Smooth muscle cell (in vitro differentiated cells): ENCODE results near the gene THOC1. TPM values are rescaled to one million over a fixed set of nuclear protein-coding genes. Genes with fewer than 3 reads are reported as not detected.

Experiments used
- DNase-seq: peaks from one replicate; lab custom pipeline; 2025; ENCODE audit not compliant: unreplicated experiment; lab: John Stamatoyannopoulos, UW
- H2AFZ ChIP-seq: fragments of 200-600 bp; sonication (generic); 2 replicates; pipeline ENCODE4 v1.6.0; 2016; ENCODE audit warnings: antibody characterized with exemption, low read depth, mild to moderate bottlenecking
- H3F3A ChIP-seq: fragments of 200-600 bp; sonication (generic); 2 replicates; pipeline ENCODE4 v1.6.0; 2017; ENCODE audit warnings: antibody characterized with exemption, low read depth
- H3K27ac ChIP-seq: fragments of 200-600 bp; sonication (generic); 2 replicates; pipeline ENCODE4 v1.5.1; 2016; ENCODE audit warnings: low read depth, mild to moderate bottlenecking
- H3K27me3 ChIP-seq: fragments of 200-600 bp; sonication (generic); 2 replicates; pipeline ENCODE4 v1.6.1; 2016; ENCODE audit warnings: low read depth, mild to moderate bottlenecking
- H3K36me3 ChIP-seq: fragments of 200-600 bp; sonication (generic); 2 replicates; pipeline ENCODE4 v1.5.1; 2016; ENCODE audit warnings: low read depth
- H3K4me1 ChIP-seq: fragments of 200-600 bp; sonication (generic); 2 replicates; pipeline ENCODE4 v1.5.1; 2016; ENCODE audit warnings: low read depth
- H3K4me2 ChIP-seq: fragments of 200-600 bp; sonication (generic); 2 replicates; pipeline ENCODE4 v1.6.0; 2016; ENCODE audit warnings: mild to moderate bottlenecking
- H3K4me3 ChIP-seq: fragments of 200-600 bp; sonication (generic); 2 replicates; pipeline ENCODE4 v1.5.1; 2016; ENCODE audit warnings: mild to moderate bottlenecking
- H3K79me2 ChIP-seq: fragments of 200-600 bp; sonication (generic); 2 replicates; pipeline ENCODE4 v1.6.0; 2016; ENCODE audit warnings: low read depth, mild to moderate bottlenecking
- H3K9ac ChIP-seq: fragments of 200-600 bp; sonication (generic); 2 replicates; pipeline ENCODE4 v1.6.0; 2016; ENCODE audit warnings: low read depth
- H3K9me3 ChIP-seq: fragments of 200-600 bp; sonication (generic); replicated peaks from 2 replicates; pipeline ENCODE4 v1.5.1; 2016; ENCODE audit warnings: low read depth
- H4K20me1 ChIP-seq: fragments of 200-600 bp; sonication (generic); 2 replicates; pipeline ENCODE4 v1.6.0; 2016; ENCODE audit warnings: low read depth
- CTCF ChIP-seq: fragments of 200-600 bp; sonication (generic); IDR thresholded peaks from 2 replicates; pipeline ENCODE4 v1.5.1; 2017; ENCODE audit warnings: borderline replicate concordance, mild to moderate bottlenecking, antibody characterized with exemption; ENCODE audit not compliant: insufficient read depth, poor library complexity, severe bottlenecking
- WGBS: methylation state at CpG from one replicate; pipeline ENCODE4 v1.1.7; 2016; ENCODE audit warnings: low lambda C conversion rate; 5-methylcytosine and 5-hydroxymethylcytosine counted together
- polyA plus RNA-seq: library from polyadenylated mRNA; unstranded; fragments of >200 nt; fragmentation: Nextera tagmentation; extraction: Ambion mirVana; gene quantifications from 2 replicates; pipeline ENCODE4 v1.2.1, GENCODE V29; 2016
- total RNA-seq: library from RNA; depleted of rRNA; stranded (reverse); fragments of >200 nt; gene quantifications from 2 replicates; pipeline ENCODE4 v1.2.3, GENCODE V29; 2014

The THOC1 gene
- total and polyA plus RNA-seq, 2 experiments from 2014 or later, result 14.8 to 48.7 TPM

DNA sequence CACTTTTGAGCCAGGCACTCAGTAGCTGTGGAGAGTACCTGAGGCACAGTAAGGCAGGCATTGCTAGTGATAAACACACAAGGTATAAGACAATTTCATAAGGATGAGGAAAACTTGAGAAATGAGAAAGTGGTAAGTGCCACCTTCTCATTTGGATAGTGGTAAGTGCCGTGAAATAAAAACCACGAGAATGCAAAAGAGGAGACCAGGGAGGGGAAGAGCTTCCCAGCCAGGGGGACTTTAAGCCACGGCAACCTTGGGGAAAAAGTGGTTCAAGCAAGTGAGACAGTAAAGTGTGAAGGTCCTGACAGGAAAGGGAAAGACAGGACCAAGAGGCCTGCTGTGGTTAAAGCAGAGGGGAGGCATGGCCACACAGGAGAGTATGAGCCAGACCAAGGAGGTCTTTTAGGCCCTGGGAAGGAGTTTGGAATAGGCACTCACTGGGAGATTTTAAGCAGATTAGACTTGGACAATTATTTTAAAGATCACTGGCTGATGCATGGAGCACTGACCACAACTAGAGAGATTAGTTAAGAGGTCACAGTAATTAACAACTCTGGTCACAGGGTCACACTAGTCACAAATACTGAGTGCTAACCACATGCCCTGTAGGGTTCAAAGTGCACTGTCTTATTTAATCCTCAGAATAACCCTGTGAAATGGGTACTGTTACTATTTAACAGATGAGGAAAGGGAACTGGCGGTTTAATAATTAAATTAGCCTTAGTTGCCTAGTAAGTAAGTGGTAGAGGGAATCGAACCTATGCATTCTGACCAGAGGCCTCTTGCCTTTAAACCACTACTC lies 50.1 kb downstream of the THOC1 start:
- Histone ChIP-seq H3K27ac (no peak overlapping the region), H3K27me3 (no peaks in the 10 kb centered on the region), H3K9ac (no peak overlapping the region), H3K4me2 (no peak overlapping the region), H3K9me3 (no peaks in the 10 kb centered on the region), H3K79me2 (no peaks in the 10 kb centered on the region), H3K4me1 (no peaks in the 10 kb centered on the region), H2AFZ (no peak overlapping the region), H3K36me3 (peaks cover 10% of the 10 kb centered on the region), H3K4me3 (no peak overlapping the region), H3F3A (peaks cover 6% of the 10 kb centered on the region), H4K20me1 (no peaks in the 10 kb centered on the region)
- no peak for DNase-seq
- WGBS, result 97% methylated on average over 5 of the region's 5 CpGs
- TF ChIP-seq CTCF, result no peak

GRCh38 chr18:215448-216010 lies 52.3 kb downstream of the THOC1 start:
- Histone ChIP-seq H3K4me3 (no peak overlapping the region), H3K27me3 (no peaks in the 10 kb centered on the region), H3K4me1 (no peaks in the 10 kb centered on the region), H3K36me3 (peaks cover 27% of the 10 kb centered on the region), H4K20me1 (no peaks in the 10 kb centered on the region), H2AFZ (no peak overlapping the region), H3K4me2 (no peak overlapping the region), H3K27ac (no peak overlapping the region), H3F3A (peaks cover under 1% of the 10 kb centered on the region), H3K9ac (no peak overlapping the region), H3K9me3 (no peaks in the 10 kb centered on the region), H3K79me2 (no peaks in the 10 kb centered on the region)
- 97% methylated on average over 5 of the region's 5 CpGs for WGBS
- DNase-seq, result no peak
- no peak for TF ChIP-seq CTCF

GRCh38 chr18:213966-214365 lies 53.9 kb downstream of the THOC1 start:
- Histone ChIP-seq H3K36me3 (peaks cover 30% of the 10 kb centered on the region), H3K9ac (no peak overlapping the region), H3K9me3 (no peaks in the 10 kb centered on the region)

More at GRCh38 chr18:213966-214365, 53.9 kb downstream of the THOC1 start:
- peaks cover 7% of the 10 kb centered on the region for H4K20me1 ChIP-seq
- H3K79me2 ChIP-seq, result no peaks in the 10 kb centered on the region
- DNase-seq, result no peak
- no peak overlapping the region for H2AFZ ChIP-seq
- 85% methylated on average over 3 of the region's 3 CpGs for WGBS
- H3F3A ChIP-seq, result no peaks in the 10 kb centered on the region
- H3K27me3 ChIP-seq, result no peaks in the 10 kb centered on the region
- H3K4me2 ChIP-seq, result no peak overlapping the region
- TF ChIP-seq CTCF, result no peak
- no peaks in the 10 kb centered on the region for H3K4me1 ChIP-seq
- no peak overlapping the region for H3K4me3 ChIP-seq
- H3K27ac ChIP-seq, result no peak overlapping the region
